HG03457 (cell line): ENCODE data around the gene OPHN1.

Source experiments
- ATAC-seq: cut with Tn5 transposase; IDR thresholded peaks from one replicate; pipeline ENCODE4 v1.9.1; 2021; ENCODE audit warnings: moderate number of reproducible peaks; ENCODE audit not compliant: unreplicated experiment

Gene OPHN1

DNA sequence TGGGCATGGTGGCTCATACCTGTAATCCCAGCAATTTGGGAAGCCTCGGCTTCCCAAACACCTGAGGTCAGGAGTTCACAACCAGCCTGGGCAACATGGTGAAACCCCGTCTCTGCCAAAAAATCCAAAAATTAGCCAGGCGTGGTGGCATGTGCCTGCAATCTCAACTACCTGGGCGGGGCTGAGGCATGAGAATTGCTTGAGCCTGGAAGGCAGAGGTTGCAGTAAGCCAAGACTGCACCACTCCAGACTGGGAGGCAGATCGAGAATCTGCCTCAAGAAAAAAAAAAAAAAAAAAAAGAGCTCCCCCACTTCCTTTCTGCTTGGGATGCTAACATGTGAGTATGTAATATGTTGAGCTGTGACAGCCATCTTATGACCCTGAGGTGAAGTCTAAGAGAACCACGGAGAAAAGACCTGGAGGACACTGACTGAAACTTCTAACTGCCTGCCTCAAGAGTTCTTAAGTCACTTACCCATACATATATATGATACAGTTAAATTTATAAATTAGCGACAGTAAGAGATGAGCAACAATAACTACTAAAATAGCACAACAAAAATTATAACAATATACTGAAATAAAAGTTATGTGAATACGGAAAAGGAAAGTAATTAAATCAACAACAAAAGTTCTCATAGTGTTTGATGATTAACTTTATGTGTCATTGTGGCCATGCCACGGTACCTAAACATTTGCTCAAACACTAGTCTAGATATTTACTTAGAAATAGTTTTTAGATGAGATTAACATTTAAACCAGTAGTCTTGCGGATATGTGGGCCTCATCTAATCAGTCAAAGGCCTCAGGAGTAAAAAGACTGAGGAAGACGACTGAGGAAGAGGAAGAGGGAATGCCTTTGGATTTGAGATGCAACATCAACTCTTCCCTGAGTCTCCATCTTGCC is 178.3 kb downstream of the OPHN1 start:
- no peak for ATAC-seq

DNA sequence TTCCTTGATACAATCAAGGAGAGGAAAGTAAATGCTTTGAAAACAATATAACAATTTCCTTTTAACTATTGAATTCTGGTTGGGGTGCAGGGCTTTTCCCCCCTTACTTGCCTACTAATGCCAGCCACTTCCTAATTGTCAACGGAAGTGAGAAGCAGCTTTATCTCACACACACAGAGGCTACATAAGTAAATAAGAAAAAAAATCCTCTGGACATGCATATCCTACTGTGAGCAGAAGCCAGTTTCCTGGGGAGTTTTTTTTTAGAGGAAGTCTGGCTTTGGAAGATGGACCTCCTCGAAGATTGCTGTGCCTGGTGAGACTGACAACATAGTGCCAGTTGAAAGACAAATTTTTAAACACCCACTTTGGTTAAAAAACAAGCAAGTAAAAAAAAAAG is 180.6 kb downstream of the OPHN1 start:
- ATAC-seq = no peak

DNA sequence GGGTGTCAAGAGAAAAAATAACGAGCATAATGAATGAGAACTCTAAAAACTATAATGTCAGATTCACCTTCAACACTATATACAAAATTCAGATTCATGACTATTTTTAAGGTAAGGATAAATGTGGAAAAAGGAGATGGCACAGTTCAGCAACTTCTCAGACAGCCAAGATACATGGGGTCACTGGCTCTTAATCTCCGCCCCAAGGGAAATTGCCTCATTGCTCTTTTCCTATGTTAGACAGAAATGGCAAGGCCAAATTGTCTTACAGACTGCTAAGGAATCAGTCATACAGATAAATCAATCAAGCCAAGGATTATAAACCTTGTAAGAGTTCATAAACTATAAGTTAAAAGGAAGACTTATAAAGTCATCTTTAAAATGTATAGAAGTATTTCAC is 183.4 kb downstream of the OPHN1 start:
- ATAC-seq = no peak

GRCh38 chrX:68249401-68249831 is 183.9 kb downstream of the OPHN1 start:
- ATAC-seq = no peak

DNA sequence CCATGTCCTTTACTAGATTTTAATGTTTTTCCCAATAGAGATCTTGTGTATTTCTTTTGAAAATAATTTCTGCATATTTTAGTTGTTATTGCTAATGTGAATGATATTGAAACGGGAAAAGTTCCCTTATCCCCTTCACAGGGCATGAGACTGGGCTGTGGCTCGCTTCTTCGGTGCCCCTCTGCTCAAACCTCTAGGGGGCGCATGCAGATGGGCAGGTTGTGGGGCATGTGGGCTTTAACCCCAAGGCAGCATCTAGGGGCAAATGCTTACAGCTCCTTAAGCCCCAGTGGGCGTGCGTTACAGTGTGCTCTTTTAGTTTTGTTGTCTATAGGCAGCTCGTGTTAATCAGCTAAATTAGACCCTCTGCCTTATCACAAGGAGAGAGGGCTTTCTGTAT is 194.7 kb downstream of the OPHN1 start:
- ATAC-seq = no peak

DNA sequence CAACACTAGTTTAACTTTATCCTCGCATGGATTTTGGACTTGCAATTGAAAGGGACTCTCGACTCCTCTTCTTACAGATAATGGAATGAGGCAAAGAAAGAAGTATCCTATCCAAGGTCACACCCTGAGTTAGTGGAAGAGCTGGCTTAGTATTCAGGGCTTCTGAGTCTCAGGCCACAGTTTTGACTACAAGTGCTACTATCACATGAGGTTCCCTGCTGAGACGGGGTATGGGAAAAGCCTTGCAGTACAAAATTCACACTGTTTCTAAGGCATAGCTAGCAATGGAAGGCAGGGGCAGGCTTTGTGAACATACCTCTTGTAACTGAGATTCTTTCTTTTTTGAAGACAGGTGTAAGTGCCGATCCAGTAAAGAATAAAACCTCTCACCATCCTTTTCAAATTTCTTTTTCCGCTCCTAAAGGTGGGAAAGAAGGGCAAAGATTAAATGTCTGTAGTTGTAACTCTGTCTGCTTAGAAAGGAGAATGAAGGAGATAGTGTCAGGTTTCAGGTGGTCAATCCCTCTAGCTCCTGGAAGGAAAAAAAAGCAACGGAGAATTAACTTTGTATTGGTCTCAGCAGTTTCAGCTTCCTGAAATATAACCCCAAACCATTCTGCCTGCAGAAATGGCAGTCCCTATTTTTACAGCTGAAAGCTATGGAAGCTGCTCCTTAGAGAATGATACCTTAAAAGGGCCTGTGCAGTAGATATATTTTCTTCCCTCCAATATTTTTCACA is 199.0 kb downstream of the OPHN1 start:
- ATAC-seq = no peak

DNA sequence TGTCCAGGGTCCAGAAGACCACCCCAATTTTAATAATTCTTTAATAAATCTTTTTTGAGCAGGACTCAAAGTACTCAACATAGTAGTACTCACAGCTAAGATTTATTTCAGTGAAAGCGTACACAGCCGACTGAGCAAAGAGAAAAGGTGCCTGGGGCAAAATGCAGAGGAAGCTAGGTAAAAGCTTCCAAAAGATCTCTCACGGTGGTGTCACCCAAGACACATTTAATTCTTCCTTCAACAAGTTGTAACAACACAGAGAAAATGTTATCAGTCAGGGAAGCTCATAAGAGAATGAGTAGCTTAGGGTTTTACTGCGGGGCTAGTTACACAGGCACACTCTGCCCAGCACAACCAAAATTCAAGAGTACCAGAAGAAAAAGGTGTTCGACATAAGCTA is 201.1 kb downstream of the OPHN1 start:
- no peak for ATAC-seq

GRCh38 chrX:68209008-68209407 is 224.3 kb downstream of the OPHN1 start:
- ATAC-seq = no peak

- no peak for ATAC-seq
Observed at GRCh38 chrX:68204521-68205038, 228.7 kb downstream of the OPHN1 start.

DNA sequence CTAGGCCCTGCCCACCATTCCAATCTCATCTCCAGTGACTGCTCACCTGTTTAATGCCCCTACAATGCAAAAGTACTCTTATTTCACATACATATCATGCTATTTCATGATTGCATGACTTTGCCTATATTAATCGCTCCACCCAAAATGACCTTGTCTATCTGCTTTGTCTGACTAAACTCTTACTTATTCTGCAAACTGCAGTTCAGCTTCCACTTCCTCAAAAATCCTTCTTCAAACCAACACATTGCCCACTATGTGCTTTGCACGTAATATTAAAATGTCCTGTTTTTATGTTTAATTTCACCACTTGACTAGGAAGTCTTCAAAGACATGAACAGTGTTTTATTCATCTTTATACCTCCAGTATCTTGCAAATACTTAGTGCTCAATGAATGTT is 229.6 kb downstream of the OPHN1 start:
- peak; percentile 79 for ATAC-seq

GRCh38 chrX:68203211-68203610 is 230.1 kb downstream of the OPHN1 start:
- ATAC-seq = no peak

GRCh38 chrX:68199062-68199848 is 234.0 kb downstream of the OPHN1 start:
- ATAC-seq = no peak

GRCh38 chrX:68196939-68197791 is 236.1 kb downstream of the OPHN1 start:
- ATAC-seq = no peak

- ATAC-seq = no peak
Observed at GRCh38 chrX:68195561-68195960, 237.7 kb downstream of the OPHN1 start.

DNA sequence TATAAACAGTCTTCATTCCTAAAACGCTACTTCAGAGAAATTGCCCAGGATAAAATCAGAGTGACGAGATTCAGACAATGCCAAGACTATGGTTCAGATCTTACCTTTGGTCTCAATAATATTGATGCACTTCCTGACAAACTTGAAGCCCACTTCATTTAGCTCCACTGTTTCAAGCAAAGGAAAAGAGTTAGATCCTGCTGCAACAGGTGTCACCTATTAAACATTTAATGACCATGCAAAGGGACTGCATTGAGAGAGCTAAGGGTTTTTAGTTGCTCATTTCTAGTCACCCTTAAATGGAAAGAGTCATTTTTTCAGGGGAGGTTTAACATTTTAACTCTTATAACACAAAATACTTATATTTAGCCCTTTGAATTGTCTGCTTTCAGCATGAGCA is 239.5 kb downstream of the OPHN1 start:
- no peak for ATAC-seq

- ATAC-seq = no peak
Observed at GRCh38 chrX:68193234-68193633, 240.1 kb downstream of the OPHN1 start.

DNA sequence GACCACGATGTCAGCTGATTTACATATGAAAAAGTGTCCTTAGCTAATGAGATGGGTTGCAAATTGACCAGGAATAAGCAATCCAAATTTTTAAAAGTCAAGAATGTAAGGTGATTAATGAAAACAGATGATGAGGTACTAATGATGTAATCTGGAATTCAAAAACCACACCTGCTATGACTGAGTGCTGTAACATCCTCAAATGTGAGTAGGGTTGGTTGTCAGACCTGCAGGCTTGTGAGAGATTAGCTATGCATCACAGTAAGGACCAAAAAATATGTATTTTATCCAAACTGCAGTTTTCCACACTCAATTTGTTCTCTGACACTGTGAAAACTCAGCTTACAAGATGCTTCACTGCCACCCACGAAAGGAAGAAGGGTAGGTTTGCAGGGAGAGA is 242.5 kb downstream of the OPHN1 start:
- no peak for ATAC-seq

DNA sequence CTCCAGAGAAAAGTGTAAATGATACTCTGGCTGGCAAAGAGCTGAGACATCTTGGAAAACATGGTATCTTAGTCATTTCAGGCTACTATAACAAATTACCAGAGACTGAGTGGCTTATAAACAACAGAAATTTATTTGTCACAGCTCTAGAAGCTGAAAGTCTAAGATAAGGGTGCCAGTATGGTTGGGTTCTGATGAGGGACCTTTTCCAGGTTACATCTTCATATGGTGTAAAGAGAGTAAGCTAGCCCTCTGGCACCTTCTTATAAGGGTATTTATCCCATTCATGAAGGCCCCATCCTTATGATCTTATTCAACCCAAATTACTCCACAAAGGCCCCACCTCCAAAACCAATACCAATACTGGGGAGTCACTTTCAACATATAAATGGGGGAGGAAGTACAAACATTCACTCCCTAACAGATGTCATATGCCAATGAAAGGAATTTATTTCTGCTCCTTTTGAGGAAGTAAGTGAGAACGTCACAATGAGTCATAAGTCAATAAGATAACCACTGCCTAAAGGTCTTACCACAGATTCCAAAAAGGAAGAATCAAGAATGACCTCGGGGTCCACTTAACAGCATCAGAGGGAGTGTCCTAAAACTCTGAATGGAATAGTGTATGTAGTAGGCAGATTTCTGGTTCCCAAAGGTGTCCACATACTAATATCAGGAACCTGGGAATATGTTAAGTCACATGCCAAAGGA is 246.6 kb downstream of the OPHN1 start:
- no peak for ATAC-seq

- ATAC-seq = no peak
Observed at GRCh38 chrX:68185161-68185560, 248.1 kb downstream of the OPHN1 start.
